Measurements from ENCODE around the gene RAD54L.
"Not testable (repeated sequence)": the region's sequence is repeated elsewhere in the genome, so short reads cannot be mapped to it uniquely, and the experiment has no call there.

Gene RAD54L

GRCh38 chr1:46325285-46326076, 77.9 kb downstream of the RAD54L start:
- not testable (repeated sequence) for DNase-seq

Data from activated effector memory CD4-positive, alpha-beta T cell treated with Interleukin-2 at 50 U/mL for 16 hours (primary cell).